ENCODE data around the gene IL3RA. TPM values are rescaled to one million over a fixed set of nuclear protein-coding genes. Genes with fewer than 3 reads are reported as not detected.

The IL3RA gene
- total RNA-seq, 1 experiment from 2014 or later = 0.49 TPM

- Histone ChIP-seq H3K36me3 (ENCODE audit: insufficient read depth, low read length, poor library complexity, severe bottlenecking) (peaks cover 2% of the 10 kb centered on the region), H3K27me3 (replicated peaks; ENCODE audit: insufficient read depth, low read depth, low read length, poor library complexity) (no peaks in the 10 kb centered on the region), H3K4me1 (ENCODE audit: insufficient read depth, low read length, poor library complexity, severe bottlenecking) (no peaks in the 10 kb centered on the region), H3K9me3 (ENCODE audit: low read depth, low read length, poor library complexity, severe bottlenecking) (no peaks in the 10 kb centered on the region), H3K27ac (ENCODE audit: low read depth, low read length, poor library complexity, severe bottlenecking) (no peak overlapping the region), H3K4me3 (ENCODE audit: low read depth, low read length, poor library complexity, severe bottlenecking) (no peak overlapping the region)
- no peak for DNase-seq (ENCODE audit: low spot score)
- intact Hi-C loops (cut with micrococcal nuclease; ENCODE audit: unreplicated experiment) = no loop called here
- POLR2A ChIA-PET (ENCODE audit: low non-redundant PET) = no interaction called here
- TF ChIP-seq CTCF (conservative IDR thresholded peaks at IDR 0.05; ENCODE audit: low read depth, low read length) = no peak
- no peak for TF ChIP-seq EZH2 (IDR thresholded peaks at IDR 0.05; ENCODE audit: borderline replicate concordance, low read depth, low read length, poor library complexity, severe bottlenecking)
- no TSS peak for BruUV-seq (replicated peaks)
- CTCF ChIA-PET = no interaction called here
Measured at GRCh38 chrX:1430451-1430850, 93.9 kb downstream of the IL3RA start.

Small RNAs within 50 kb of the gene (microRNA-seq; reads per million reads assigned to microRNA genes)
- gene MIR3690 = not detected

Other genes with a start within 250 kb of the IL3RA start
- gene CRLF2, start 124.1 kb upstream of the IL3RA start, total RNA-seq (2021) = not detected in 2 replicates
- not detected in 2 replicates for gene CSF2RA, start 68.0 kb upstream of the IL3RA start, total RNA-seq (2021)
- 423 and 432 TPM in 2 replicates for gene SLC25A6, start 55.3 kb downstream of the IL3RA start, total RNA-seq (2021)
- gene ASMTL, start 116.1 kb downstream of the IL3RA start, total RNA-seq (2021) = 24.9 and 33.5 TPM in 2 replicates
- gene P2RY8, start 200.4 kb downstream of the IL3RA start, total RNA-seq (2021) = not detected in 2 replicates

All from A673 (cell line).